B cell (primary cell): ENCODE data around the gene ABLIM1. TPM values are rescaled to one million over a fixed set of nuclear protein-coding genes. Genes with fewer than 3 reads are reported as not detected.

Experiments used
- ATAC-seq: fragments of 200-7000 bp; cut with Tn5 transposase; one replicate; pipeline ENCODE4 v1.10.0; 2021; ENCODE audit warnings: low read depth, mild to moderate bottlenecking, moderate number of reproducible peaks, moderate library complexity
- CTCF ChIA-PET: fragments of 350-600 bp; sonication (Branson Sonifier 250); formaldehyde crosslinking; loops from one replicate; lab custom pipeline; 2021; ENCODE audit warnings: antibody characterized with exemption, inconsistent platforms; lab: Charles Lee
- POLR2A ChIA-PET: fragments of 350-600 bp; sonication (Branson Sonifier 250); formaldehyde crosslinking; loops from one replicate; lab custom pipeline; 2021; ENCODE audit warnings: antibody characterized with exemption; lab: Charles Lee
- DNase-seq: peaks from one replicate; pipeline ENCODE4 v3.0.0; 2013
- H2AFZ ChIP-seq: 2 replicates; pipeline ENCODE4 v1.6.1; 2012; ENCODE audit warnings: mild to moderate bottlenecking, low read depth, low read length; ENCODE audit not compliant: insufficient read depth, poor library complexity, severe bottlenecking
- H3K27ac ChIP-seq, 2 donors: 1 replicate in 1 of 2; 2 replicates in 1 of 2; pipeline ENCODE4 v1.5.1; 2012 to 2013; ENCODE audit warnings: low read length in 2 of 2, mild to moderate bottlenecking in 2 of 2, moderate library complexity in 1 of 2
- H3K27me3 ChIP-seq, 4 experiments: fragments of 200-600 bp in 1 of 4; sonication (generic) in 1 of 4; replicated peaks in 1 of 4; 1 replicate in 2 of 4; 2 replicates in 2 of 4; pipeline versions ENCODE4 v1.6.1 to v1.7.0; 2013 to 2016; ENCODE audit warnings: low read length in 3 of 4, mild to moderate bottlenecking in 2 of 4, mixed read lengths in 1 of 4, moderate library complexity in 1 of 4; ENCODE audit not compliant: insufficient read depth in 4 of 4, control insufficient read depth in 3 of 4; ENCODE audit errors: control extremely low read depth in 1 of 4
- H3K36me3 ChIP-seq, 2 experiments: replicated peaks in 1 of 2; 1 replicate in 1 of 2; 2 replicates in 1 of 2; pipeline versions ENCODE4 v1.6.1 to v1.7.1; 2013; ENCODE audit warnings: low read length in 1 of 2; ENCODE audit not compliant: insufficient read depth in 2 of 2, control insufficient read depth in 1 of 2; ENCODE audit errors: control extremely low read depth in 1 of 2, extremely low read depth in 1 of 2
- H3K4me1 ChIP-seq, 2 donors: fragments of 200-600 bp in 1 of 2; sonication (generic) in 1 of 2; 1 replicate in 1 of 2; 2 replicates in 1 of 2; pipeline versions ENCODE4 v1.5.1 to v1.6.1; 2013 to 2017; ENCODE audit warnings: low read length in 2 of 2; ENCODE audit not compliant: control insufficient read depth in 2 of 2, insufficient read depth in 2 of 2
- H3K4me2 ChIP-seq: replicated peaks from 2 replicates; pipeline ENCODE3; 2012; ENCODE audit warnings: mild to moderate bottlenecking, low read depth, low read length; ENCODE audit not compliant: poor library complexity, severe bottlenecking
- H3K4me3 ChIP-seq, 5 experiments: fragments of 200-600 bp in 1 of 5; sonication (generic) in 1 of 5; 1 replicate in 3 of 5; 2 replicates in 2 of 5; pipeline versions ENCODE4 v1.5.1 to v1.7.0; 2011 to 2016; ENCODE audit warnings: low read length in 4 of 5, mild to moderate bottlenecking in 4 of 5, low read depth in 2 of 5, control low read depth in 1 of 5, moderate library complexity in 1 of 5; ENCODE audit not compliant: insufficient read depth in 1 of 5; ENCODE audit errors: control extremely low read depth in 1 of 5, extremely low read depth in 1 of 5
- H3K79me2 ChIP-seq: fragments of 200-600 bp; sonication (generic); one replicate; pipeline ENCODE4 v1.6.0; 2016; ENCODE audit warnings: low read length; ENCODE audit not compliant: control insufficient read depth, insufficient read depth
- H3K9ac ChIP-seq: fragments of 200-600 bp; sonication (generic); 2 replicates; pipeline ENCODE4 v1.6.1; 2017; ENCODE audit warnings: mild to moderate bottlenecking, low read length, moderate library complexity
- H3K9me3 ChIP-seq, 3 donors: one replicate each; pipeline versions ENCODE4 v1.6.1 to v1.7.1; 2013; ENCODE audit warnings: low read length in 2 of 3; ENCODE audit not compliant: control insufficient read depth in 2 of 3, insufficient read depth in 1 of 3; ENCODE audit errors: control extremely low read depth in 1 of 3
- H4K20me1 ChIP-seq: 2 replicates; pipeline ENCODE4 v1.6.0; 2012; ENCODE audit warnings: mild to moderate bottlenecking, low read length; ENCODE audit not compliant: insufficient read depth, control insufficient read depth, poor library complexity, severe bottlenecking
- H3K27ac Mint-ChIP-seq: one replicate; pipeline ENCODE4 v1.8.0; 2021; ENCODE audit warnings: mixed read lengths
- H3K27me3 Mint-ChIP-seq: one replicate; pipeline ENCODE4 v1.8.0; 2021; ENCODE audit warnings: mixed read lengths
- H3K4me1 Mint-ChIP-seq: one replicate; pipeline ENCODE4 v1.8.0; 2021; ENCODE audit warnings: mixed read lengths
- H3K4me3 Mint-ChIP-seq: one replicate; pipeline ENCODE4 v1.8.0; 2021; ENCODE audit warnings: mixed read lengths
- H3K9me3 Mint-ChIP-seq: one replicate; pipeline ENCODE4 v1.8.0; 2022; ENCODE audit warnings: mixed read lengths; ENCODE audit not compliant: insufficient read depth
- EZH2 ChIP-seq: IDR thresholded peaks from 2 replicates; pipeline ENCODE4 v1.6.1; 2012; ENCODE audit warnings: borderline replicate concordance, low read depth, mild to moderate bottlenecking, moderate library complexity, low read length; ENCODE audit not compliant: insufficient read depth, poor library complexity, severe bottlenecking
- WGBS: methylation state at CpG from one replicate; pipeline ENCODE4 v1.1.5; 2013; ENCODE audit warnings: missing lambda C conversion rate; ENCODE audit not compliant: insufficient coverage; 5-methylcytosine and 5-hydroxymethylcytosine counted together
- intact Hi-C: fragments of 100-400 bp; cut with micrococcal nuclease; formaldehyde crosslinking; loops from one replicate; pipeline ENCODE4 v1.10.0; 2022
- polyA plus RNA-seq: library from polyadenylated mRNA; depleted of rRNA; stranded (reverse); fragments of >200 nt; gene quantifications from 2 replicates; pipeline ENCODE4 v1.2.3, GENCODE V29; 2012
- total RNA-seq, 2 donors: library from RNA; stranded (reverse); fragments of 120-200 nt in 1 of 2; gene quantifications; 1 replicate in 1 of 2; 2 replicates in 1 of 2; pipeline versions ENCODE4 v1.2.3 to v1.2.4, GENCODE V29; 2013 to 2022
- TF ChIP-seq, protein P1 (sequence below): fragments of 200-600 bp; IDR thresholded peaks from one replicate; pipeline ENCODE4 v1.8.0; 2022; ENCODE audit warnings: antibody characterized with exemption, mild to moderate bottlenecking

ABLIM1 gene
- total and polyA plus RNA-seq, 2 donors (not counting 1 experiment from before 2014, with no cell fraction given): 55.6 to 148 TPM

GRCh38 chr10:114560144-114560543, 97.9 kb downstream of the ABLIM1 start:
- no peaks in the 10 kb centered on the region for H4K20me1 ChIP-seq
- no peaks in the 10 kb centered on the region for H3K36me3 ChIP-seq
- ChIA-PET POLR2A (no interaction called here), CTCF (interaction anchor here (2.5 kb wide), 1 partner anchor 10 kb away, joined by 11 read pairs; no protein-coding TSS in a partner anchor)
- H3K9ac ChIP-seq: no peak overlapping the region
- H3K27ac ChIP-seq: no peak overlapping the region
- H3K9me3 ChIP-seq: peaks cover 0 to 19% (median 14%) of the 10 kb centered on the region in 3 donors
- H3K4me3 Mint-ChIP-seq: no peak overlapping the region
- H2AFZ ChIP-seq: no peak overlapping the region
- peaks cover 2% of the 10 kb centered on the region for H3K4me1 Mint-ChIP-seq
- no peaks in the 10 kb centered on the region for H3K79me2 ChIP-seq
- TF ChIP-seq, protein P1, sequence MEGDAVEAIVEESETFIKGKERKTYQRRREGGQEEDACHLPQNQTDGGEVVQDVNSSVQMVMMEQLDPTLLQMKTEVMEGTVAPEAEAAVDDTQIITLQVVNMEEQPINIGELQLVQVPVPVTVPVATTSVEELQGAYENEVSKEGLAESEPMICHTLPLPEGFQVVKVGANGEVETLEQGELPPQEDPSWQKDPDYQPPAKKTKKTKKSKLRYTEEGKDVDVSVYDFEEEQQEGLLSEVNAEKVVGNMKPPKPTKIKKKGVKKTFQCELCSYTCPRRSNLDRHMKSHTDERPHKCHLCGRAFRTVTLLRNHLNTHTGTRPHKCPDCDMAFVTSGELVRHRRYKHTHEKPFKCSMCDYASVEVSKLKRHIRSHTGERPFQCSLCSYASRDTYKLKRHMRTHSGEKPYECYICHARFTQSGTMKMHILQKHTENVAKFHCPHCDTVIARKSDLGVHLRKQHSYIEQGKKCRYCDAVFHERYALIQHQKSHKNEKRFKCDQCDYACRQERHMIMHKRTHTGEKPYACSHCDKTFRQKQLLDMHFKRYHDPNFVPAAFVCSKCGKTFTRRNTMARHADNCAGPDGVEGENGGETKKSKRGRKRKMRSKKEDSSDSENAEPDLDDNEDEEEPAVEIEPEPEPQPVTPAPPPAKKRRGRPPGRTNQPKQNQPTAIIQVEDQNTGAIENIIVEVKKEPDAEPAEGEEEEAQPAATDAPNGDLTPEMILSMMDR: no peak
- no peak for TF ChIP-seq EZH2
- no peaks in the 10 kb centered on the region for H3K27me3 Mint-ChIP-seq
- WGBS: no CpG with 5 or more reads among the region's 5 CpGs
- H3K27ac Mint-ChIP-seq: no peak overlapping the region
- H3K27me3 ChIP-seq: peaks cover 0 to 2% (median 0%) of the 10 kb centered on the region in 4 experiments
- no peaks in the 10 kb centered on the region for H3K4me1 ChIP-seq
- no peak for DNase-seq
- no peak for ATAC-seq
- no peak overlapping the region for H3K4me3 ChIP-seq
- intact Hi-C loops: no loop called here
- H3K9me3 Mint-ChIP-seq: peaks cover 7% of the 10 kb centered on the region
- H3K4me2 ChIP-seq: no peak overlapping the region

GRCh38 chr10:114559636-114560035, 98.4 kb downstream of the ABLIM1 start:
- POLR2A ChIA-PET: no interaction called here
- Histone ChIP-seq H2AFZ (no peak overlapping the region), H3K36me3 (no peaks in the 10 kb centered on the region), H3K27ac (no peak overlapping the region), H3K79me2 (no peaks in the 10 kb centered on the region), H3K27me3 (peaks cover 0 to 2% (median 0%) of the 10 kb centered on the region in 4 experiments), H3K4me3 (no peak overlapping the region), H4K20me1 (no peaks in the 10 kb centered on the region), H3K9me3 (peaks cover 0 to 19% (median 14%) of the 10 kb centered on the region in 3 donors), H3K4me2 (no peak overlapping the region), H3K9ac (no peak overlapping the region), H3K4me1 (no peaks in the 10 kb centered on the region)
- no peak overlapping the region for H3K27ac Mint-ChIP-seq
- intact Hi-C loops: no loop called here
- ATAC-seq: no peak
- WGBS: 100% methylated on average over 1 of the region's 1 CpG
- H3K9me3 Mint-ChIP-seq: peaks cover 7% of the 10 kb centered on the region
- H3K4me1 Mint-ChIP-seq: peaks cover 2% of the 10 kb centered on the region
- H3K27me3 Mint-ChIP-seq: no peaks in the 10 kb centered on the region
- H3K4me3 Mint-ChIP-seq: no peak overlapping the region
- CTCF ChIA-PET: interaction anchor here (2.5 kb wide), 1 partner anchor 10 kb away, joined by 11 read pairs; no protein-coding TSS in a partner anchor
- TF ChIP-seq, protein P1: no peak
- TF ChIP-seq EZH2: no peak
- DNase-seq: no peak
